H1 (cell line): ENCODE results near the gene SMAP1. TPM values are rescaled to one million over a fixed set of nuclear protein-coding genes. Genes with fewer than 3 reads are reported as not detected.

Source experiments
- BRCA1 ChIP-seq: IDR thresholded peaks from 2 replicates; pipeline ENCODE4 v1.6.1; 2012; ENCODE audit warnings: low read depth, low read length, improper control_type of control experiment
- CBX5 ChIP-seq: fragments of 300-800, 300-1000 bp; sonication (generic); IDR thresholded peaks from 2 replicates; pipeline ENCODE4 v1.7.1; 2016; ENCODE audit warnings: antibody characterized with exemption, low read length, low read depth
- RXRA ChIP-seq: IDR thresholded peaks from 2 replicates; pipeline ENCODE4 v1.6.1; 2011; ENCODE audit warnings: low read depth, mild to moderate bottlenecking, low read length, moderate library complexity; ENCODE audit not compliant: insufficient read depth
- SIX5 ChIP-seq: IDR thresholded peaks from 2 replicates; pipeline ENCODE4 v1.6.1; 2011; ENCODE audit warnings: mild to moderate bottlenecking, low read depth, low read length
- SP1 ChIP-seq: IDR thresholded peaks from 2 replicates; pipeline ENCODE4 v1.6.1; 2011; ENCODE audit warnings: low read depth, low read length
- polyA plus RNA-seq, 7 experiments: library from polyadenylated mRNA; depleted of rRNA in 3 of 7; stranded (reverse) in 5 of 7; unstranded in 2 of 7; fragments of >200 nt in 5 of 7; fragments of 200-250 nt in 2 of 7; gene quantifications; 1 replicate in 5 of 7; 2 replicates in 1 of 7; 4 replicates in 1 of 7; pipeline versions ENCODE4 v1.2.1 to v1.2.3, GENCODE V29; 2011 to 2013; ENCODE audit warnings: missing spikeins in 2 of 7, mixed read lengths in 2 of 7
- total RNA-seq: library from RNA; stranded (reverse); fragmentation: NEBNext Ultra II Directional; extraction: Animal tissue kit (Norgen Biotek cat#: 25700); gene quantifications from 2 replicates; pipeline ENCODE4 v1.2.1, GENCODE V29; 2021

Gene SMAP1
- total and polyA plus RNA-seq, 2 of the 8 experiments (the other 6 are each of a cell fraction or from before 2014, with no cell fraction given) = 18.8 to 32.4 TPM

GRCh38 chr6:70652216-70652615, 15.5 kb upstream of the SMAP1 start (continued):
- no peak for TF ChIP-seq SIX5
- TF ChIP-seq RXRA = no peak
- TF ChIP-seq SP1 = no peak
- no peak for TF ChIP-seq CBX5
- TF ChIP-seq BRCA1 = no peak
